H7 (cell line): ENCODE results near the gene ZSWIM3. TPM values are rescaled to one million over a fixed set of nuclear protein-coding genes. Genes with fewer than 3 reads are reported as not detected.
A peak's percentile ranks its signal among the peaks of the same experiment; 100 is the strongest.
"Not testable (repeated sequence)": the region's sequence is repeated elsewhere in the genome, so short reads cannot be mapped to it uniquely, and the experiment has no call there.

Experiments
- DNase-seq: peaks from one replicate; pipeline ENCODE4 v3.0.0; 2012
- H3K27me3 ChIP-seq: 2 replicates; pipeline ENCODE4 v1.6.0; 2011; ENCODE audit warnings: mild to moderate bottlenecking, low read length; ENCODE audit not compliant: control insufficient read depth, insufficient read depth
- H3K36me3 ChIP-seq: replicated peaks from 2 replicates; pipeline ENCODE4 v1.5.1; 2011; ENCODE audit warnings: low read length; ENCODE audit not compliant: control insufficient read depth, insufficient read depth
- H3K4me3 ChIP-seq: 2 replicates; pipeline ENCODE4 v1.5.1; 2011; ENCODE audit warnings: low read depth, mild to moderate bottlenecking, control low read depth, low read length, moderate library complexity; ENCODE audit not compliant: insufficient read depth
- total RNA-seq: library from RNA; depleted of rRNA; stranded (reverse); fragments of >200 nt; shearing (Covaris generic); gene quantifications from 2 replicates; pipeline ENCODE4 v1.2.3, GENCODE V29; 2014

The ZSWIM3 gene
- total RNA-seq, 1 experiment from 2014 or later, result 5.7 TPM

- no peak for DNase-seq
- no peak overlapping the region for H3K4me3 ChIP-seq
- H3K27me3 ChIP-seq, result no peaks in the 10 kb centered on the region
- peaks cover 33% of the 10 kb centered on the region for H3K36me3 ChIP-seq
These were observed 40.3 kb downstream of the ZSWIM3 start for GRCh38 chr20:45897692-45898091.

GRCh38 chr20:45898285-45898684 is 40.9 kb downstream of the ZSWIM3 start:
- no peak overlapping the region for H3K4me3 ChIP-seq
- H3K27me3 ChIP-seq, result no peaks in the 10 kb centered on the region
- H3K36me3 ChIP-seq, result peaks cover 33% of the 10 kb centered on the region
- DNase-seq, result no peak

- Histone ChIP-seq H3K4me3 (no peak overlapping the region), H3K27me3 (no peaks in the 10 kb centered on the region), H3K36me3 (peaks cover 33% of the 10 kb centered on the region)
- DNase-seq, result no peak
These were observed 41.8 kb downstream of the ZSWIM3 start for GRCh38 chr20:45899046-45899835.

GRCh38 chr20:45901332-45901731 is 43.9 kb downstream of the ZSWIM3 start:
- H3K36me3 ChIP-seq, result peaks cover 44% of the 10 kb centered on the region
- not testable (repeated sequence) for H3K27me3 ChIP-seq, H3K4me3 ChIP-seq, DNase-seq

GRCh38 chr20:45902199-45902701 is 44.8 kb downstream of the ZSWIM3 start:
- Histone ChIP-seq H3K27me3 (no peaks in the 10 kb centered on the region), H3K36me3 (peaks cover 41% of the 10 kb centered on the region), H3K4me3 (no peak overlapping the region)
- DNase-seq, result peak; percentile 35

GRCh38 chr20:45904583-45905504 is 47.4 kb downstream of the ZSWIM3 start:
- Histone ChIP-seq H3K27me3 (no peaks in the 10 kb centered on the region), H3K4me3 (no peak overlapping the region), H3K36me3 (peaks cover 39% of the 10 kb centered on the region)
- DNase-seq, result peak; percentile 43

- DNase-seq, result no peak
- Histone ChIP-seq H3K27me3 (no peaks in the 10 kb centered on the region), H3K36me3 (peaks cover 37% of the 10 kb centered on the region), H3K4me3 (no peak overlapping the region)
These were observed 48.2 kb downstream of the ZSWIM3 start for GRCh38 chr20:45905505-45906079.

- DNase-seq, result no peak
- no peak overlapping the region for H3K4me3 ChIP-seq
- H3K27me3 ChIP-seq, result peaks cover 2% of the 10 kb centered on the region; the same call in 1 of the 2 replicates
- H3K36me3 ChIP-seq, result peaks cover 28% of the 10 kb centered on the region
These were observed 50.0 kb downstream of the ZSWIM3 start for GRCh38 chr20:45907219-45907948.

- Histone ChIP-seq H3K4me3 (no peak overlapping the region), H3K36me3 (peaks cover 27% of the 10 kb centered on the region), H3K27me3 (peaks cover 2% of the 10 kb centered on the region; the same call in 1 of the 2 replicates)
- no peak for DNase-seq
These were observed 50.7 kb downstream of the ZSWIM3 start for GRCh38 chr20:45908084-45908483.

- H3K4me3 ChIP-seq, result no peak overlapping the region
- H3K36me3 ChIP-seq, result peaks cover 25% of the 10 kb centered on the region
- DNase-seq, result no peak
- H3K27me3 ChIP-seq, result peaks cover 2% of the 10 kb centered on the region; the same call in 1 of the 2 replicates
These were observed 52.0 kb downstream of the ZSWIM3 start for GRCh38 chr20:45909336-45909808.

- Histone ChIP-seq H3K36me3 (peaks cover 20% of the 10 kb centered on the region), H3K4me3 (no peak overlapping the region), H3K27me3 (peaks cover 2% of the 10 kb centered on the region; the same call in 1 of the 2 replicates)
- DNase-seq, result no peak
These were observed 52.6 kb downstream of the ZSWIM3 start for GRCh38 chr20:45909817-45910669.

GRCh38 chr20:45910670-45911485 is 53.5 kb downstream of the ZSWIM3 start:
- H3K36me3 ChIP-seq, result peaks cover 16% of the 10 kb centered on the region
- peak; percentile 99 for DNase-seq
- H3K4me3 ChIP-seq, result peak overlapping the region; percentile 77
- H3K27me3 ChIP-seq, result peaks cover 2% of the 10 kb centered on the region; the same call in 1 of the 2 replicates
